Midbrain (tissue), 1 donor: ENCODE data around the gene ID2.
A peak's percentile ranks its signal among the peaks of the same experiment; 100 is the strongest.
"Not testable (repeated sequence)": the region's sequence is repeated elsewhere in the genome, so short reads cannot be mapped to it uniquely, and the experiment has no call there.

ENCODE experiments used
- DNase-seq: peaks from one replicate; lab custom pipeline; 2025; lab: John Stamatoyannopoulos, UW

Gene ID2

GRCh38 chr2:8685697-8686358 lies 4.0 kb downstream of the ID2 start:
- DNase-seq = peak; percentile 64

- no peak for DNase-seq
These were observed 10.1 kb downstream of the ID2 start for GRCh38 chr2:8691859-8692437.

GRCh38 chr2:8692783-8693156 lies 10.9 kb downstream of the ID2 start:
- DNase-seq = no peak

GRCh38 chr2:8693157-8693821 lies 11.4 kb downstream of the ID2 start:
- DNase-seq = peak; percentile 58

GRCh38 chr2:8694737-8695136 lies 12.9 kb downstream of the ID2 start:
- DNase-seq = no peak

GRCh38 chr2:8697190-8697589 lies 15.3 kb downstream of the ID2 start:
- no peak for DNase-seq

- no peak for DNase-seq
These were observed 18.0 kb downstream of the ID2 start for GRCh38 chr2:8699839-8700238.

- no peak for DNase-seq
These were observed 20.0 kb downstream of the ID2 start for GRCh38 chr2:8701681-8702379.

GRCh38 chr2:8704906-8705305 lies 23.1 kb downstream of the ID2 start:
- DNase-seq = no peak

- DNase-seq = no peak
These were observed 27.8 kb downstream of the ID2 start for GRCh38 chr2:8709611-8710010.

GRCh38 chr2:8710951-8711350 lies 29.1 kb downstream of the ID2 start:
- no peak for DNase-seq

GRCh38 chr2:8714283-8714682 lies 32.4 kb downstream of the ID2 start:
- DNase-seq = no peak

- DNase-seq = no peak
These were observed 33.1 kb downstream of the ID2 start for GRCh38 chr2:8714971-8715370.

- no peak for DNase-seq
These were observed 37.7 kb downstream of the ID2 start for GRCh38 chr2:8719528-8719927.

- no peak for DNase-seq
These were observed 38.9 kb downstream of the ID2 start for GRCh38 chr2:8720741-8721140.

GRCh38 chr2:8721410-8721809 lies 39.6 kb downstream of the ID2 start:
- no peak for DNase-seq

GRCh38 chr2:8722986-8723385 lies 41.1 kb downstream of the ID2 start:
- DNase-seq = no peak

GRCh38 chr2:8725838-8726237 lies 44.0 kb downstream of the ID2 start:
- no peak for DNase-seq

- DNase-seq = no peak
These were observed 46.6 kb downstream of the ID2 start for GRCh38 chr2:8728305-8729015.

- DNase-seq = not testable (repeated sequence)
These were observed 47.2 kb downstream of the ID2 start for GRCh38 chr2:8729101-8729500.

- DNase-seq = no peak
These were observed 48.1 kb downstream of the ID2 start for GRCh38 chr2:8729939-8730338.

GRCh38 chr2:8732601-8733000 lies 50.7 kb downstream of the ID2 start:
- no peak for DNase-seq
